Smooth muscle cell (in vitro differentiated cells): ENCODE results near the gene CCDC81. TPM values are rescaled to one million over a fixed set of nuclear protein-coding genes. Genes with fewer than 3 reads are reported as not detected.
"Not testable (repeated sequence)": the region's sequence is repeated elsewhere in the genome, so short reads cannot be mapped to it uniquely, and the experiment has no call there.

ENCODE experiments used
- DNase-seq: peaks from one replicate; lab custom pipeline; 2025; ENCODE audit not compliant: unreplicated experiment; lab: John Stamatoyannopoulos, UW
- H2AFZ ChIP-seq: fragments of 200-600 bp; sonication (generic); 2 replicates; pipeline ENCODE4 v1.6.0; 2016; ENCODE audit warnings: antibody characterized with exemption, low read depth, mild to moderate bottlenecking
- H3F3A ChIP-seq: fragments of 200-600 bp; sonication (generic); 2 replicates; pipeline ENCODE4 v1.6.0; 2017; ENCODE audit warnings: antibody characterized with exemption, low read depth
- H3K27ac ChIP-seq: fragments of 200-600 bp; sonication (generic); 2 replicates; pipeline ENCODE4 v1.5.1; 2016; ENCODE audit warnings: low read depth, mild to moderate bottlenecking
- H3K27me3 ChIP-seq: fragments of 200-600 bp; sonication (generic); 2 replicates; pipeline ENCODE4 v1.6.1; 2016; ENCODE audit warnings: low read depth, mild to moderate bottlenecking
- H3K36me3 ChIP-seq: fragments of 200-600 bp; sonication (generic); 2 replicates; pipeline ENCODE4 v1.5.1; 2016; ENCODE audit warnings: low read depth
- H3K4me1 ChIP-seq: fragments of 200-600 bp; sonication (generic); 2 replicates; pipeline ENCODE4 v1.5.1; 2016; ENCODE audit warnings: low read depth
- H3K4me2 ChIP-seq: fragments of 200-600 bp; sonication (generic); 2 replicates; pipeline ENCODE4 v1.6.0; 2016; ENCODE audit warnings: mild to moderate bottlenecking
- H3K4me3 ChIP-seq: fragments of 200-600 bp; sonication (generic); 2 replicates; pipeline ENCODE4 v1.5.1; 2016; ENCODE audit warnings: mild to moderate bottlenecking
- H3K79me2 ChIP-seq: fragments of 200-600 bp; sonication (generic); 2 replicates; pipeline ENCODE4 v1.6.0; 2016; ENCODE audit warnings: low read depth, mild to moderate bottlenecking
- H3K9ac ChIP-seq: fragments of 200-600 bp; sonication (generic); 2 replicates; pipeline ENCODE4 v1.6.0; 2016; ENCODE audit warnings: low read depth
- H3K9me3 ChIP-seq: fragments of 200-600 bp; sonication (generic); replicated peaks from 2 replicates; pipeline ENCODE4 v1.5.1; 2016; ENCODE audit warnings: low read depth
- H4K20me1 ChIP-seq: fragments of 200-600 bp; sonication (generic); 2 replicates; pipeline ENCODE4 v1.6.0; 2016; ENCODE audit warnings: low read depth
- WGBS: methylation state at CpG from one replicate; pipeline ENCODE4 v1.1.7; 2016; ENCODE audit warnings: low lambda C conversion rate; 5-methylcytosine and 5-hydroxymethylcytosine counted together
- polyA plus RNA-seq: library from polyadenylated mRNA; unstranded; fragments of >200 nt; fragmentation: Nextera tagmentation; extraction: Ambion mirVana; gene quantifications from 2 replicates; pipeline ENCODE4 v1.2.1, GENCODE V29; 2016
- total RNA-seq: library from RNA; depleted of rRNA; stranded (reverse); fragments of >200 nt; gene quantifications from 2 replicates; pipeline ENCODE4 v1.2.3, GENCODE V29; 2014
- TF ChIP-seq, protein P1 (sequence below): fragments of 200-600 bp; sonication (generic); IDR thresholded peaks from 2 replicates; pipeline ENCODE4 v1.5.1; 2017; ENCODE audit warnings: borderline replicate concordance, mild to moderate bottlenecking, antibody characterized with exemption; ENCODE audit not compliant: insufficient read depth, poor library complexity, severe bottlenecking

CCDC81 gene
- total and polyA plus RNA-seq, 2 experiments from 2014 or later, result 4.8 to 9.8 TPM

DNA sequence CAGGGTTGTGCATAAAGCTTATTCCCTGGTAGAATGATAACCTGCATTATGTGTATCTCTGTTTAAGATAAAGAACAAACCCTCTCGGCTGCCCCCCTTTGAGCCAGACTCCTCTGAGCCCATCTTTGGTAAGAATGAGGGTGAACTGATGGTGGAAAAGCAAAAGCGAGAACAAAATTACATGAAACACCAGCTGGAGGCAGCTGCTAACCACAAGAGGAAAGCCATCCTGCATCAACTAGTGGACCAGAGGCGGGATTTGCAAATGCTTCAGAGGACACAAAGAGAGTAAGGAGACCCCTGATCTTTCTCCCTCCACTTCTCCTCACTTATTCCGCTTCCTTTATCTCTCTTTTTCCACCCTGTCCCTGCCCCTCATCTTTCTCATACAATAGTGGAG lies 40.3 kb downstream of the CCDC81 start:
- H3K9me3 ChIP-seq, result no peaks in the 10 kb centered on the region
- 88% methylated on average over 4 of the region's 4 CpGs for WGBS

GRCh38 chr11:86416494-86416893 lies 41.8 kb downstream of the CCDC81 start:
- H3K27me3 ChIP-seq, result no peaks in the 10 kb centered on the region
- TF ChIP-seq, protein P1, sequence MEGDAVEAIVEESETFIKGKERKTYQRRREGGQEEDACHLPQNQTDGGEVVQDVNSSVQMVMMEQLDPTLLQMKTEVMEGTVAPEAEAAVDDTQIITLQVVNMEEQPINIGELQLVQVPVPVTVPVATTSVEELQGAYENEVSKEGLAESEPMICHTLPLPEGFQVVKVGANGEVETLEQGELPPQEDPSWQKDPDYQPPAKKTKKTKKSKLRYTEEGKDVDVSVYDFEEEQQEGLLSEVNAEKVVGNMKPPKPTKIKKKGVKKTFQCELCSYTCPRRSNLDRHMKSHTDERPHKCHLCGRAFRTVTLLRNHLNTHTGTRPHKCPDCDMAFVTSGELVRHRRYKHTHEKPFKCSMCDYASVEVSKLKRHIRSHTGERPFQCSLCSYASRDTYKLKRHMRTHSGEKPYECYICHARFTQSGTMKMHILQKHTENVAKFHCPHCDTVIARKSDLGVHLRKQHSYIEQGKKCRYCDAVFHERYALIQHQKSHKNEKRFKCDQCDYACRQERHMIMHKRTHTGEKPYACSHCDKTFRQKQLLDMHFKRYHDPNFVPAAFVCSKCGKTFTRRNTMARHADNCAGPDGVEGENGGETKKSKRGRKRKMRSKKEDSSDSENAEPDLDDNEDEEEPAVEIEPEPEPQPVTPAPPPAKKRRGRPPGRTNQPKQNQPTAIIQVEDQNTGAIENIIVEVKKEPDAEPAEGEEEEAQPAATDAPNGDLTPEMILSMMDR, result no peak
- H3F3A ChIP-seq, result no peaks in the 10 kb centered on the region
- H3K4me3 ChIP-seq, result no peak overlapping the region
- 37% methylated on average over 1 of the region's 1 CpG for WGBS
- peaks cover 8% of the 10 kb centered on the region for H3K4me1 ChIP-seq
- H3K9ac ChIP-seq, result no peak overlapping the region
- H3K4me2 ChIP-seq, result peak overlapping the region; percentile 41
- no peaks in the 10 kb centered on the region for H4K20me1 ChIP-seq
- no peaks in the 10 kb centered on the region for H3K36me3 ChIP-seq
- peak overlapping the region; percentile 74 for H3K27ac ChIP-seq
- H3K9me3 ChIP-seq, result no peaks in the 10 kb centered on the region
- H3K79me2 ChIP-seq, result no peaks in the 10 kb centered on the region
- DNase-seq, result no peak
- peak overlapping the region; percentile 55 for H2AFZ ChIP-seq

More for the DNA sequence above, 40.3 kb downstream of the CCDC81 start:
- no peak for DNase-seq
- Histone ChIP-seq H3K36me3 (no peaks in the 10 kb centered on the region), H3K9ac (no peak overlapping the region), H3F3A (no peaks in the 10 kb centered on the region), H3K4me2 (no peak overlapping the region), H3K79me2 (no peaks in the 10 kb centered on the region), H3K27ac (no peak overlapping the region), H4K20me1 (no peaks in the 10 kb centered on the region), H3K4me3 (no peak overlapping the region), H3K27me3 (no peaks in the 10 kb centered on the region), H2AFZ (no peak overlapping the region), H3K4me1 (peaks cover 8% of the 10 kb centered on the region)
- TF ChIP-seq, protein P1, result no peak

DNA sequence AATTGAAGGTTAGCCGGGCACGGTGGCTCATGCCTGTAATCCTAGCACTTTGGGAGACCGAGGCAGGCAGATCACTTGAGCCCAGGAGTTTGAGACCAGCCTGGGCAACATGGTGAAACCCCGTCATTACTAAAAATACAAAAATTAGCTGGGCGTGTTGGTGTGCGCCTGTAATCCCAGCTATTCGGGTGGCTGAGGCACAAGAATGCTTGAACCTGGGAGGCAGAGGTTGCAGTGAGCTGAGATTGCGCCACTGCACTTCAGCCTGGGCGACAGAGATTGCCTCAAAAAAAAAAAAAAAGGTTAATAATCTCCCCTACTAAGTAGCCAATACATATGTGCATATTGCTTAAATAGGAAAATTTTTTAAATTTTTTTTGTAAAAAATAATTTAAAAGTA lies 42.3 kb downstream of the CCDC81 start:
- not testable (repeated sequence) for H3K4me3 ChIP-seq, H3K36me3 ChIP-seq, H3K9me3 ChIP-seq, H3K4me1 ChIP-seq, H3K9ac ChIP-seq, H3K79me2 ChIP-seq, H3K27me3 ChIP-seq, H3F3A ChIP-seq, DNase-seq, H4K20me1 ChIP-seq
- Histone ChIP-seq H3K27ac (peak overlapping the region; percentile 74), H2AFZ (peak overlapping the region; percentile 55), H3K4me2 (peak overlapping the region; percentile 41)
- 74% methylated on average over 9 of the region's 9 CpGs for WGBS

GRCh38 chr11:86418106-86418505 lies 43.4 kb downstream of the CCDC81 start:
- Histone ChIP-seq H2AFZ (no peak overlapping the region), H3K27ac (no peak overlapping the region), H3F3A (no peaks in the 10 kb centered on the region), H3K4me3 (no peak overlapping the region), H3K4me2 (no peak overlapping the region), H3K27me3 (no peaks in the 10 kb centered on the region), H4K20me1 (no peaks in the 10 kb centered on the region), H3K4me1 (peaks cover 8% of the 10 kb centered on the region), H3K79me2 (no peaks in the 10 kb centered on the region), H3K36me3 (no peaks in the 10 kb centered on the region), H3K9me3 (no peaks in the 10 kb centered on the region), H3K9ac (no peak overlapping the region)
- TF ChIP-seq, protein P1, result no peak
- no peak for DNase-seq
- WGBS, result 94% methylated on average over 3 of the region's 3 CpGs
